ENCODE data around the gene SH3PXD2A.

Gene SH3PXD2A

GRCh38 chr10:103619424-103620351, 235.7 kb downstream of the SH3PXD2A start:
- Histone ChIP-seq H3K4me3 (ENCODE audit: low read depth, low read length) (no peak overlapping the region), H3K79me1 (ENCODE audit: low read length) (no peaks in the 10 kb centered on the region), H4K12ac (ENCODE audit: low read depth, low read length) (no peak overlapping the region), H3K36me3 (ENCODE audit: control insufficient read depth in 1 of 2, insufficient read depth in 2 of 2, low read length in 2 of 2) (peaks cover 18 to 25% of the 10 kb centered on the region in 2 experiments), H3K27ac (ENCODE audit: low read depth, low read length) (no peak overlapping the region), H4K91ac (ENCODE audit: low read depth, low read length) (no peak overlapping the region), H3K27me3 (ENCODE audit: insufficient read depth, low read length) (no peaks in the 10 kb centered on the region), H3K9me3 (ENCODE audit: insufficient read depth, low read depth, low read length) (peaks cover 3% of the 10 kb centered on the region), H2AK5ac (ENCODE audit: low read length) (no peak overlapping the region), H3K23ac (ENCODE audit: low read length) (no peak overlapping the region), H3K14ac (ENCODE audit: low read length) (no peak overlapping the region), H3K9ac (ENCODE audit: low read length) (no peak overlapping the region), H2BK12ac (ENCODE audit: low read length) (no peak overlapping the region), H3K79me2 (ENCODE audit: control insufficient read depth, insufficient read depth, low read length, poor library complexity) (no peaks in the 10 kb centered on the region), H3K18ac (ENCODE audit: low read length) (no peak overlapping the region), H3K4me2 (ENCODE audit: low read length) (no peak overlapping the region), H3K4ac (ENCODE audit: low read depth, low read length) (no peak overlapping the region), H3K4me1 (ENCODE audit: control insufficient read depth in 1 of 2, insufficient read depth in 2 of 2, low read length in 2 of 2) (peaks cover 0 to 6% of the 10 kb centered on the region in 2 experiments), H4K8ac (ENCODE audit: low read depth, low read length) (no peak overlapping the region), H2BK5ac (ENCODE audit: low read depth, low read length, poor library complexity) (no peak overlapping the region), H2AFZ (ENCODE audit: insufficient read depth, low read length, poor library complexity) (no peak overlapping the region), H2BK120ac (ENCODE audit: insufficient read depth, low read length, poor library complexity) (no peak overlapping the region)
- DNase-seq, result no peak
- WGBS (ENCODE audit: extremely low coverage, insufficient coverage, insufficient read length), result no CpG with 5 or more reads among the region's 22 CpGs

GRCh38 chr10:103618575-103619423, 236.6 kb downstream of the SH3PXD2A start:
- DNase-seq, result no peak
- no CpG with 5 or more reads among the region's 19 CpGs for WGBS (ENCODE audit: extremely low coverage, insufficient coverage, insufficient read length)
- no peak overlapping the region for H2BK5ac ChIP-seq (ENCODE audit: low read depth, low read length, poor library complexity)

GRCh38 chr10:103617602-103618385, 237.6 kb downstream of the SH3PXD2A start:
- no peak overlapping the region for H3K4ac ChIP-seq (ENCODE audit: low read depth, low read length)
- no peak overlapping the region for H2AFZ ChIP-seq (ENCODE audit: insufficient read depth, low read length, poor library complexity)
- H2AK5ac ChIP-seq (ENCODE audit: low read length), result no peak overlapping the region
- H3K23ac ChIP-seq (ENCODE audit: low read length), result no peak overlapping the region
- H3K79me2 ChIP-seq (ENCODE audit: control insufficient read depth, insufficient read depth, low read length, poor library complexity), result no peaks in the 10 kb centered on the region
- no peaks in the 10 kb centered on the region for H3K79me1 ChIP-seq (ENCODE audit: low read length)
- no CpG with 5 or more reads among the region's 13 CpGs for WGBS (ENCODE audit: extremely low coverage, insufficient coverage, insufficient read length)
- H3K9ac ChIP-seq (ENCODE audit: low read length), result no peak overlapping the region
- H3K9me3 ChIP-seq (ENCODE audit: insufficient read depth, low read depth, low read length), result peaks cover 3% of the 10 kb centered on the region
- no peak overlapping the region for H3K4me2 ChIP-seq (ENCODE audit: low read length)
- H3K14ac ChIP-seq (ENCODE audit: low read length), result no peak overlapping the region
- H2BK120ac ChIP-seq (ENCODE audit: insufficient read depth, low read length, poor library complexity), result no peak overlapping the region
- no peak overlapping the region for H3K4me3 ChIP-seq (ENCODE audit: low read depth, low read length)
- no peak overlapping the region for H4K91ac ChIP-seq (ENCODE audit: low read depth, low read length)
- H3K4me1 ChIP-seq (ENCODE audit: control insufficient read depth in 1 of 2, insufficient read depth in 2 of 2, low read length in 2 of 2), result peaks cover 0 to 6% of the 10 kb centered on the region in 2 experiments
- no peak overlapping the region for H4K12ac ChIP-seq (ENCODE audit: low read depth, low read length)
- no peaks in the 10 kb centered on the region for H3K27me3 ChIP-seq (ENCODE audit: insufficient read depth, low read length)
- no peak overlapping the region for H2BK12ac ChIP-seq (ENCODE audit: low read length)
- no peak overlapping the region for H3K18ac ChIP-seq (ENCODE audit: low read length)
- H4K8ac ChIP-seq (ENCODE audit: low read depth, low read length), result no peak overlapping the region
- no peak overlapping the region for H2BK5ac ChIP-seq (ENCODE audit: low read depth, low read length, poor library complexity)
- no peak overlapping the region for H3K27ac ChIP-seq (ENCODE audit: low read depth, low read length)
- H3K36me3 ChIP-seq (ENCODE audit: control insufficient read depth in 1 of 2, insufficient read depth in 2 of 2, low read length in 2 of 2), result peaks cover 17 to 26% of the 10 kb centered on the region in 2 experiments
- no peak for DNase-seq

More at GRCh38 chr10:103618575-103619423, 236.6 kb downstream of the SH3PXD2A start:
- Histone ChIP-seq H2BK120ac (ENCODE audit: insufficient read depth, low read length, poor library complexity) (no peak overlapping the region), H3K27ac (ENCODE audit: low read depth, low read length) (no peak overlapping the region), H2AFZ (ENCODE audit: insufficient read depth, low read length, poor library complexity) (no peak overlapping the region), H3K4ac (ENCODE audit: low read depth, low read length) (no peak overlapping the region), H3K4me2 (ENCODE audit: low read length) (no peak overlapping the region), H4K91ac (ENCODE audit: low read depth, low read length) (no peak overlapping the region), H3K27me3 (ENCODE audit: insufficient read depth, low read length) (no peaks in the 10 kb centered on the region), H4K12ac (ENCODE audit: low read depth, low read length) (no peak overlapping the region), H3K9me3 (ENCODE audit: insufficient read depth, low read depth, low read length) (peaks cover 3% of the 10 kb centered on the region), H3K79me2 (ENCODE audit: control insufficient read depth, insufficient read depth, low read length, poor library complexity) (no peaks in the 10 kb centered on the region), H3K14ac (ENCODE audit: low read length) (no peak overlapping the region), H3K18ac (ENCODE audit: low read length) (no peak overlapping the region), H3K23ac (ENCODE audit: low read length) (no peak overlapping the region), H3K9ac (ENCODE audit: low read length) (no peak overlapping the region), H3K79me1 (ENCODE audit: low read length) (no peaks in the 10 kb centered on the region), H2BK12ac (ENCODE audit: low read length) (no peak overlapping the region), H2AK5ac (ENCODE audit: low read length) (no peak overlapping the region), H3K4me1 (ENCODE audit: control insufficient read depth in 1 of 2, insufficient read depth in 2 of 2, low read length in 2 of 2) (peaks cover 0 to 6% of the 10 kb centered on the region in 2 experiments), H3K4me3 (ENCODE audit: low read depth, low read length) (no peak overlapping the region), H3K36me3 (ENCODE audit: control insufficient read depth in 1 of 2, insufficient read depth in 2 of 2, low read length in 2 of 2) (peaks cover 17 to 25% of the 10 kb centered on the region in 2 experiments), H4K8ac (ENCODE audit: low read depth, low read length) (no peak overlapping the region)

Measured in trophoblast cell (in vitro differentiated cells and primary cell).